DMS153 (cell line): Measurements from ENCODE around the gene SETBP1.

Source experiments
- DNase-seq: peaks from one replicate; lab custom pipeline; 2025; lab: John Stamatoyannopoulos, UW

SETBP1 gene

DNA sequence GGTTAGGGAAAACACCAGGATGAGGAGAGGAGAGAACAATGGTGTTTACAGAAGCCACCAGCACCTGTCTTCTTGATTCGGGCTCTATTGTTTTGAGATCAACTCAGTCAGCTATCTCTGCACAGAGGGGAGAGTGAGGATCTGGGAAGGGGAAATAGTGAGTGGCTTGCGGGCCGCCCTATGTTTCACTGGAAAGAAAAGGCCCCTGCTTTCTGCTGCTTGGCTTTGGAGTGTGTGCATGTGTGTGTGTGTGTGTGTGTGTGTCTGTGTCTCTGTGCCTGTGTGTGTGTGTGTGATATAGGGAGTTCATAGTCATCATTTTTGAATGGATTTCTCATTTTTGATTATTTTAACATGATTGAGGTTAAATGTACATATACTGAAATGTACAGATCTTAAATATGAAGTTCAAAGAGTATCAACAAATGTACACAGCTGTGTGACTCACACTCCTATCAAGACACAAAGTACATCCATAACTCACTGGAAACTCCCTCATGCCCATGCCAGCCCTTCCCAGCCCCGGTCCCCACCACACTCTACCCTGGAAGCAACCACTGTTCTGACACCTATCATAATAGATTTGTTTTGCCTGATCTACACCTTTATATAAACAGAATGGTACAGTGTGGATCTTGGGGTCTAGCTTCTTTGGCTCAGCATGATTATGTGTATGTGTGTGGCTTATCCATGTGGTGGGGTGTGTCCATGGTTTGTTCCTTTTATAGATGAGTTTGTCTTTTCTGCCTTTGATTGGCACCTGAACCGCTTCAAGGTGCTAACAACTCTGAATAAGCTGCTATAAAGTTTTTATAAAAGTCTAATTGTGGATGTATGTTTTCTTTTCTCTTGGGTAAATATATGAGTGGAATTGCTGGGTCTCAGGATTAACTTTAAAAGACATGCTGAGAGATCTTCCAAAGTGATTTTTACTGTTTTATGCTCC is 258.3 kb downstream of the SETBP1 start:
- no peak for DNase-seq

DNA sequence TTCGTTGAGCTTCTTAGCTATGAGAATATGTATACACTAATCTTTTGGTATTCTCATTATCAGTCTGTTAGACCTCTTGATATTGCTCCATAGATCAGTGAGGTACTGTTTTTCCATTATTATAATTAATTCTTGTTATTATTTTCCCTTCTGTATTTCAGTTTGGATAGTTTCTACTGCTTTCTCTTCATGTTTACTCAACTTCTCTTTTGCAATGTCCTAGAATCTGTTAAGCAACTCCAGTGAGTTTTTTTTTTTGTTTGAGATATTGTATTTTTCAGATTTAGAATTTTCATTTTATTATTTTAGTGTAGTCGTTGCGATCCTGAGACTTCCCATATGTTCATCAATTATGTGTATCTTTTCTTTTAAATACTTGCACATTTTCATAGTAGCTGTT is 260.8 kb downstream of the SETBP1 start:
- no peak for DNase-seq

- DNase-seq, result no peak
Measured at GRCh38 chr18:44942073-44942472, 261.4 kb downstream of the SETBP1 start.

DNA sequence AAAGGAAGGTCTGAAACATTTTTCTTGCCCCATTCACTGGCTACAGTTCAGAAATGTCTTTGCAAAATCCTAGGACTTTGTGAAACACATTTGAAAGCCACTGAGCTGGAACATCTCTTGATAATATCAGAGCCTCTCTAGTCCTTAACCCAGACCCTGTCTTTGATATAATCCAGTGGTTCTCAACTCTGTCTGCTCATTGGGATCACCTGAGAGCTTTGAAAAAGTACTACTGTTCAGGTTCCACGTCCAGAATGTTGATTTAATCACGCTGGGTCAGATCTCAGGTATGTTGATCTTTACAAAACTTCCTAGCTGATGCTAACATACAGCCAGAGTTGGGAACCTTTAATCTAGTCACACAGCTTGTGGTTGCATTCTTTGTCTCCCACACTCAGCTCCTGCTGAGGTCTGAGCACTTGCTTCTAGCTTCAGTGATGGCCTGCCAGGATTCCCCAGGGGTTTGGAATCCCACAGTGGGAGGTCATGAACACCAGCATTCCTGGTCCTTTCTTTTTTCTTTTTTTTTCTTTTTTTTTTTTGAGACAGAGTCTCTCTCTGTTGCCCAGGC is 262.7 kb downstream of the SETBP1 start:
- no peak for DNase-seq

DNA sequence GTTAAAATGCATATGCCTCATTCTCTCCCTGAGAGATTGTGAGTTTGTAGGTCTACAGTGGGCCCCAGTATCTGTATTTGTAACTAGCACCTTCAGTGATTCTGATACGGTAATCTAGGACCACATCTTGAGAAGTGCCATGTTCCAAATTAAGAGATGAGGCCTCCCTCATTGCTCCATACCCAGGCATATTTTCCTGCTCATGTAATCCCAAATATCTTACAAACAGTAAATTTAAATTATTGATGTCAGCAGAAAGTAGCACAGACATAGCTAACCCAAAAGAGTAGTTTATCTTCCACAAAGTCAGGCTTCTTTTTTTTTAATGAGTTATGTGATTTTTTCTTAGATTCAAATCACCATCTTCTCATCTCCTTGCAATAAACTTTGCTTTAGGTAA is 263.8 kb downstream of the SETBP1 start:
- no peak for DNase-seq

- no peak for DNase-seq
Measured at GRCh38 chr18:44945888-44946401, 265.3 kb downstream of the SETBP1 start.

DNA sequence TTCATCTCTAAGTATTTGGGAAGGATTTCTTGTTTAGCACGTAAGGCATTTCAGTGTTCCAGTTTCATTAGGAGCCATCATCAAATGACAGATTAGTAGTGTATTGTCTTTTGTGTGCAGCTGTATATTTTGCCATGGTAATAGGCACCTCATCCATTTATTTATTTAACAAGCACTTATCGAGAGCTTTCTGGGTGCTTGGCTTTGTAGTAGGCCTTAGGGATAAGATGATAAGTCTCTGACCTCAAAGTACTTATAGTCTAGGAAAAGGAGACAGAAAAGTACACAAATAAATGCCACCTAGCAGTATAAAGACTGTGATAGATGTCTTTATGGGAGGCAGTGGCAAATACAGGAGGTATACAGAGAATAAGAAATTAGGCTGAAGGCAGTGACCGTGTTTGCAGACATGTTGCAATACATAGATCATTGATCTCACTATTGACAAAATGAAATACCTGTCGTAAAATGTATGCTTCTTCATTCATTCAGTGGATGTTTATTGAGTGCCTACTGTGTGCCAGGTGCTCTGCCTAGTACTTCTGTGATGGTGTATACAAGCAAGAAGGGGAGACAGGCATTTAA is 265.9 kb downstream of the SETBP1 start:
- peak; percentile 98 for DNase-seq

DNA sequence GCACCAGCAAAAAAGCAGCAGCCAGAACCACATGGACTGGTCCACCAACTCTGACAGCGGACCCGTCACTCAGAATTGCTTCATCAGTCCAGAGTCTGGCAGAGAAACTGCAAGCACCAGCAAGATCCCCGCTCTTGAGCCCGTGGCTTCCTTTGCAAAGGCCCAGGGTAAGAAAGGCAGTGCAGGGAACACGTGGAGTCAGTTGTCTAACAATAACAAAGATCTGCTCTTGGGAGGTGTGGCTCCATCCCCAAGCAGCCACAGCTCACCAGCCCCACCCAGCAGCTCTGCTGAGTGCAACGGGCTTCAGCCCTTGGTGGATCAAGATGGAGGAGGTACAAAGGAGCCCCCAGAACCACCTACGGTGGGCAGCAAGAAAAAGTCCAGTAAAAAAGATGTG is 269.3 kb downstream of the SETBP1 start:
- no peak for DNase-seq

DNA sequence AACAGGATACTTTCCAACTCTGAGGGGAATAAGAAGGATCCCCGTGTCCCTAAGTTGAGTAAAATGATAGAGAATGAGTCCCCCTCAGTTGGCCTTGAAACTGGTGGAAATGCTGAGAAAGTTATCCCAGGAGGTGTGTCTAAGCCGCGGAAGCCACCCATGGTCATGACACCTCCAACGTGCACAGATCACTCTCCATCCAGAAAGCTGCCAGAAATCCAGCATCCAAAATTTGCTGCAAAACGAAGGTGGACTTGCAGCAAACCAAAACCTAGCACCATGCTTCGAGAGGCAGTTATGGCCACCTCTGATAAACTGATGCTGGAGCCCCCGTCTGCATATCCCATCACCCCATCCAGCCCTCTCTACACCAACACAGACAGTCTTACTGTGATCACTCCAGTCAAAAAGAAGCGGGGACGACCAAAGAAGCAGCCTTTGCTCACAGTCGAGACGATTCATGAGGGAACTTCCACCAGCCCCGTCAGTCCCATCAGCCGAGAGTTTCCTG is 270.1 kb downstream of the SETBP1 start:
- no peak for DNase-seq

DNA sequence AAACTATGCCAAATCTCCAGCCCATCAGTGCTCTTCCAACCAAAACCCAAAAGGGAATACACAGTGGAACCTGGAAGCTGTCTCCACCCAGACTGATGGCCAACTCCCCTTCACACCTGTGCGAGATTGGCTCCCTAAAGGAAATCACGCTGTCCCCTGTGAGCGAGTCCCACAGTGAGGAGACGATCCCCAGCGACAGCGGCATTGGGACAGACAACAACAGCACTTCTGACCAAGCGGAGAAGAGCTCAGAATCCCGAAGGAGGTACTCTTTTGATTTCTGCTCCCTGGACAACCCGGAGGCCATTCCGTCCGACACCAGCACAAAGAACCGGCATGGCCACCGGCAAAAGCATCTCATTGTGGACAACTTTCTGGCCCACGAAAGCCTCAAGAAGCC is 271.1 kb downstream of the SETBP1 start:
- DNase-seq, result no peak

- DNase-seq, result no peak
Measured at GRCh38 chr18:44954257-44954656, 273.6 kb downstream of the SETBP1 start.

GRCh38 chr18:44955825-44956224 is 275.1 kb downstream of the SETBP1 start:
- no peak for DNase-seq

DNA sequence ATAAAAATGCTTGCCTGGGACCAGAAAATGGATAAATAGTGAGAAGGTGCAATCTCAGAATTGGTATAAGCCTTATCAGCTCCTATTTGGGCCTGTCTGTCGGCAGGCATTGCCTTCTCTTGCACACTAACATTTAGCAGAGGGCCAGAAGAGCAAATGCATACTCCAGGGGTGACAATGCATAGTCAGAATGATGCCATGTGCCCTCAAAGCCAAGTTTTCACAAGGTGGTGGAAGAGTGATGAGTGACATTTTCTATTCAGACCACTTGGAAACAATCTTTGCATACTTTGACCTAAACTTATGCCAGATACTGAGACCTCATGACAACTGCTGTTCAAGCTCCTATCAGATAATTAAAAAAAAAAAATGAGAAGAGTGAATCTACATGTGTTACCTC is 276.3 kb downstream of the SETBP1 start:
- DNase-seq, result no peak

GRCh38 chr18:44957461-44957860 is 276.8 kb downstream of the SETBP1 start:
- DNase-seq, result no peak

DNA sequence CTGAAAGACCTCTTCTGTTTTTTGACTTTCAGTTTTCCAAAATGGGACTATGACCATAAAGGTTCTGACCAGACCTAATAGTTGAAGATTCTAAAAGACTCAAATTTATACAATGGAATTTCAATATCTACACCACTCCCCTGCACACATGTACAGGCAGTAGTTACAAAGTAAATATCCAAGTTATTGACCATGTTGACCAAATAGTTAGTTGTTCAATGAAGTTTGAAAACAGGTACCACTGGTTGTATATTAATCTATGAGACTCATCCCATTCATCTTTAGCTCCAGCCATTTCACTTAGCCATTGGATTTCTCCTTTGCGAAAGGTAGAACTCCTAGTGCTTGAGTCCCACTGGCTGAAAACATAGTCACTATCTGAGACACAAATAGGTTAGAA is 277.4 kb downstream of the SETBP1 start:
- no peak for DNase-seq

- no peak for DNase-seq
Measured at GRCh38 chr18:44958455-44958854, 277.8 kb downstream of the SETBP1 start.

GRCh38 chr18:44959013-44959412 is 278.3 kb downstream of the SETBP1 start:
- no peak for DNase-seq

DNA sequence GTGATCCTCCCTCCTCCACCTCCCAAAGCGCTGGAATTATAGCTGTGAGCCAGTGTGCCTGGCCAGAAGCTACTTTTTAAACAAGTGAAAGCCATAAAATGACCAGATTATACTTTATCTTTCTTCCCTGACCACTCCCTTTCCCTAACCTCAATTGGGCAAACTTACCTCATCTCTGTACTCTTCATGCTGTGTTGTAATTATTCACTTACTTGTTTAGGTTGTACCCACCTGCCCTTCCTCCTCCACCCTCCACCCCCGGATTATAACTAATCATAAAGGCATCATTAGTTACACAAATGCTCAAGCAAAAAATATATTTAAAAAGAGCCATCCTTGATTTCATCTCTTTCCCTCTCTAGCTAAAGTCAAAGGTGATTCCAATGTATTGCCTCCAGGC is 279.9 kb downstream of the SETBP1 start:
- DNase-seq, result no peak

GRCh38 chr18:44961288-44961995 is 280.8 kb downstream of the SETBP1 start:
- DNase-seq, result no peak

- no peak for DNase-seq
Measured at GRCh38 chr18:44967599-44967998, 286.9 kb downstream of the SETBP1 start.

DNA sequence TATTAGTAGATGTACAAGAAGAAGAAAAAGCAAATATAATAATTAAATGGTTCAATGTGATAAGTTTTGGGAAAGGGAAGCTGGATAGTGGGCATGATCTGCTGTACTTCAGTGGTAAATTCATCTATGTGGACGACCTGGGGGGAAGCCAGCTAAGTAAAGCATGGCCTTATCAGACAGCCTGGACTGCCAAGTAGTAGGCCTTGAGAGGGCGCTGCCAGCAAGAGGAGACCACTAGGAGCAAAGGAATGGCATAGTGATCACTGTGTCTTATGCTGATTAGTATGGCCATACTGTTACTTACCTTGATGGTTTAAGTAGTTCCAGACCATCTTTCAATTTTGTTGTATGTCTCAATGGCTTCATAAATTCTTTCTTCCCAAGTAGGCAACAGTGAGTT is 287.6 kb downstream of the SETBP1 start:
- DNase-seq, result no peak

- DNase-seq, result no peak
Measured at GRCh38 chr18:44969214-44969795, 288.6 kb downstream of the SETBP1 start.
